Nephron progenitor cell (in vitro differentiated cells): ENCODE measurements around the gene FAM20A.

ENCODE experiments used
- DNase-seq: peaks from one replicate; pipeline ENCODE4 v3.0.0; 2021
- H3K27ac Mint-ChIP-seq: 2 replicates; pipeline ENCODE4 v1.8.0; 2021; ENCODE audit warnings: mild to moderate bottlenecking, moderate library complexity, mixed read lengths
- H3K27me3 Mint-ChIP-seq: 2 replicates; pipeline ENCODE4 v1.8.0; 2021; ENCODE audit warnings: mild to moderate bottlenecking, low read depth, mixed read lengths; ENCODE audit not compliant: poor library complexity
- H3K36me3 Mint-ChIP-seq: 2 replicates; pipeline ENCODE4 v1.8.0; 2021; ENCODE audit warnings: low read depth, mixed read lengths
- H3K4me1 Mint-ChIP-seq: 2 replicates; pipeline ENCODE4 v1.8.0; 2021; ENCODE audit warnings: mixed read lengths
- H3K4me3 Mint-ChIP-seq: 2 replicates; pipeline ENCODE4 v1.8.0; 2021; ENCODE audit warnings: mild to moderate bottlenecking, moderate library complexity, mixed read lengths
- H3K9me3 Mint-ChIP-seq: 2 replicates; pipeline ENCODE4 v1.8.0; 2021; ENCODE audit warnings: mild to moderate bottlenecking, moderate library complexity, mixed read lengths
- TF ChIP-seq, protein P1 (sequence below): fragments of 200-600 bp; sonication (generic); IDR thresholded peaks from 2 replicates; pipeline ENCODE4 v1.5.0; 2021; ENCODE audit warnings: antibody characterized with exemption

The FAM20A gene

DNA sequence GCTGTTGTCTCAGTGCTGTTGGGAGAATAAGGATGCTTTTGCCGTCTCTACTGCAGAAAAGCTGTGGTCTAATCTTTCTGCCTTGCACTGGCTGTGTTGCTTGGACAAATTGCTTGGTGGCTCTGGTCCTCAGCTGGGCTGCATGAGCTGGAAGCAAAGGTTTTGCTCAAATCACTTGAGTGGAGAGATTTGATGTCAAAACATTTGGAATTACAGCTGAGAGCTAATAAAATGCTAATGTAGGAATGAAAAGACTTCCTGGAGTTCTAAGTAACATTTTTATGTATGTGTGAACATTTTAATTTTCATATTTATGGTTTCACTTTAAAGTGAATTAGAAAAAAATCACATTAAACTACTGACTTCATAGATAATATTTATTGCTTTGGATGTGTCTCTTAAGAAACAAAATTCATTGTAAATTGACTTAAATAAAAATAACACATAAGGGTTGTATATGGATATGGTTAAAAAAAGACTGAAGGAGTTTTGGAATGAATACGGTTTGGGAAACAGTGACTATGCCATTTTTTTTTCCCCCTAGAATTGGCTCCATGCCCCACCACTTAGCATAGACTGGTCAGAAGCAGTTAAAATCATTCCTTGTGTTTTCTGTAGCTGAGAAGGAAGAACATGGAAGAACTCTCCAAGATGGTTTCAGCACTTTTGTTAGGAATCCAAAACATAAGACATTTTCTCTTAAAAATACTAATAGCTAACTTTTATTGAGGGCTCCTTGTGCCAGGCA lies 39.2 kb upstream of the FAM20A start:
- H3K27me3 Mint-ChIP-seq, result peaks cover 14% of the 10 kb centered on the region
- H3K9me3 Mint-ChIP-seq, result peaks cover 5% of the 10 kb centered on the region
- H3K27ac Mint-ChIP-seq, result no peak overlapping the region
- no peak for DNase-seq
- no peaks in the 10 kb centered on the region for H3K4me1 Mint-ChIP-seq
- H3K36me3 Mint-ChIP-seq, result no peaks in the 10 kb centered on the region
- TF ChIP-seq, protein P1, sequence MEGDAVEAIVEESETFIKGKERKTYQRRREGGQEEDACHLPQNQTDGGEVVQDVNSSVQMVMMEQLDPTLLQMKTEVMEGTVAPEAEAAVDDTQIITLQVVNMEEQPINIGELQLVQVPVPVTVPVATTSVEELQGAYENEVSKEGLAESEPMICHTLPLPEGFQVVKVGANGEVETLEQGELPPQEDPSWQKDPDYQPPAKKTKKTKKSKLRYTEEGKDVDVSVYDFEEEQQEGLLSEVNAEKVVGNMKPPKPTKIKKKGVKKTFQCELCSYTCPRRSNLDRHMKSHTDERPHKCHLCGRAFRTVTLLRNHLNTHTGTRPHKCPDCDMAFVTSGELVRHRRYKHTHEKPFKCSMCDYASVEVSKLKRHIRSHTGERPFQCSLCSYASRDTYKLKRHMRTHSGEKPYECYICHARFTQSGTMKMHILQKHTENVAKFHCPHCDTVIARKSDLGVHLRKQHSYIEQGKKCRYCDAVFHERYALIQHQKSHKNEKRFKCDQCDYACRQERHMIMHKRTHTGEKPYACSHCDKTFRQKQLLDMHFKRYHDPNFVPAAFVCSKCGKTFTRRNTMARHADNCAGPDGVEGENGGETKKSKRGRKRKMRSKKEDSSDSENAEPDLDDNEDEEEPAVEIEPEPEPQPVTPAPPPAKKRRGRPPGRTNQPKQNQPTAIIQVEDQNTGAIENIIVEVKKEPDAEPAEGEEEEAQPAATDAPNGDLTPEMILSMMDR, result no peak
- H3K4me3 Mint-ChIP-seq, result no peak overlapping the region

DNA sequence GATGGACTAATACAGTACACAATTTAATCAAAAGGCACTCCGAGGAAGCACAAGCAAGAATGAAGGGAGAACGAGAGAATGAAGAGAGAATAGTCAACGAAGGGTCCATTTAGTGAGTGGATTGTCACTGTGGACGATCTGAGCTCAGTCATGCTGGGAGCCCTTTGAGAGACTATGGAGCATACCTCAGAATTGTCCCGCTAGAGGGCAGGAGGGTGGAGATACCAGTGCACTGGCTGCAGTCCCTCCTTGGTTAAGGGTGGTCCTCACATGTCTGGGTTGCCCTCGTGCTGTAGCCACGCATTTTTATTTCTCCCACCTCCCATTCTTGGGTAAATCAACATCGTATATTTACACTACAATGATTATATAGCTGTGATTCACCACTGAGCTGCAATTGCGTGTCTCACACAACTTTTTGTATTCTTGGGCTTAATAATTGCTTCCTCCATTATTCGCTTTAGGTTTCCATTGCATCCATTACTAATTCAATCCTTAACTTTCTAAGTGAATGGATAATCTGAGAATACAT lies 33.2 kb upstream of the FAM20A start:
- Mint-ChIP-seq H3K9me3 (peaks cover 9% of the 10 kb centered on the region), H3K4me3 (no peak overlapping the region), H3K4me1 (no peaks in the 10 kb centered on the region), H3K27ac (no peak overlapping the region), H3K27me3 (no peaks in the 10 kb centered on the region), H3K36me3 (no peaks in the 10 kb centered on the region)
- TF ChIP-seq, protein P1, result no peak
- no peak for DNase-seq

DNA sequence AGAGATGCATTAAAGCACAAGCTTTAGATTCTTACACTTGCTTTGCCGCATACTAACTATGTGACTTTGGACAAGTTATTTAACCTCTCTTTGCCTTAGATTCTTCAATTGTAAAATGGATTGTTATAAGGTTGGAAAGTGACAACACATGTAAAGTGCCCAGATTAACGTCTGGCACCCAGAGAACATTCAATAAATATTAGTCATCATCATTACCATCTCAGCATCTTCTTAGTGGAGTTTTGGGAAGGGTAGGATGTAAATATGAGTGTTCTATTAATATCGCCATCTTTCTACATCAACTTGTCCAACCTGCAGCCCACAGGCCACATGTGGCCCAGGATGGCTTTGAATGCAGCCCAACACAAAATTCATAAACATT lies 27.4 kb upstream of the FAM20A start:
- no peak overlapping the region for H3K27ac Mint-ChIP-seq
- H3K9me3 Mint-ChIP-seq, result no peaks in the 10 kb centered on the region
- H3K4me3 Mint-ChIP-seq, result peak overlapping the region; percentile 5
- no peaks in the 10 kb centered on the region for H3K36me3 Mint-ChIP-seq
- H3K4me1 Mint-ChIP-seq, result peaks cover 39% of the 10 kb centered on the region
- TF ChIP-seq, protein P1, result no peak
- no peaks in the 10 kb centered on the region for H3K27me3 Mint-ChIP-seq
- no peak for DNase-seq

DNA sequence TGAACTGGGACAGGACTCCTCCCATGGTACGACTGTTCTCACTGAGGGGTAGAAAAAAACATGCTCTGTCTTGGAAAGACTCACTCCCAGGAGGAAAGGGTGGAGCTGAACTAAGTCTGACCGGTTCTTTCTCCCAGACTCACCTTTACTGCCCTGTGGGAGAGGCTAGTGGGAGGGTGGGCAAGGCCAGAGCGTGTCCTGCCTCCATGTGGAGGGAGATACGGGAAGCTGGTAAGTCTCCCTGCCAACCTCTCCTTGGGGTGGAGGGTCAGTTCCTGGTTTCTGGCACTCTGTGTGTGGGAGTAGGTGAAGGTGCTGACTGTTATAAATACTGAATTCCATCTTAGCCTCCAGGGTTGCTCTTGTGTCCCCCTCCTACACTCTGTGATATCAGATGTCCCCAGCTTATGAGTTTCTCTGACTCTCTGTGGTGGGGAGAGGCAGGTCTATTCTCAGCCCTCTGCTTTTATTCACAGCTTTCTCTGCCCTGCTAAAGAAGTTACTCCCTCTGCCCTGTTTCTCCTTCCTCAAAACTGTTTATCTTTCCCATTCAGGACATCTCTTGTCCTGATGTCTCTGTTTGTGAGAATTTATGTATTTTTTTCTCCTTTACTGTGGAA lies 26.9 kb upstream of the FAM20A start:
- Mint-ChIP-seq H3K9me3 (no peaks in the 10 kb centered on the region), H3K4me3 (peak overlapping the region; percentile 5), H3K36me3 (no peaks in the 10 kb centered on the region), H3K27me3 (no peaks in the 10 kb centered on the region), H3K27ac (peak overlapping the region; percentile 65), H3K4me1 (peaks cover 39% of the 10 kb centered on the region)
- TF ChIP-seq, protein P1, result no peak
- DNase-seq, result peak; percentile 16

DNA sequence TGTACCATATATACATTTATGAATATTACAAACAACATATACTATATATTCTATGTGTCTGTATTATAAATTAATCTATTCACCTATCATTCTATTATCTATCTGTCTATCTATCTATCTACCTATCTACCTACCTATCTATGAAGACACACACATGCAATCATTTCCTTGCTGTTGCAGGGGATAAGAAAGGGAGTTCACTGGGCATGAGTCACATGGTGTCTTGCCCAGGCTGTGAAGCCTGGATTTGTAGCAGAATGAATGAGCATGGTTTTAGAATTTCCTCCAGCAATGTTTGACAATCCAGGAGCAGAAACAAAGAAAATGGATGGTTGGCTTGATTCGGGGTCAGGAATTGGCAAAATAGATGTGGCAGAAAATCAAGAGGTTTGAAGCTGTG lies 23.2 kb upstream of the FAM20A start:
- Mint-ChIP-seq H3K4me1 (peaks cover 39% of the 10 kb centered on the region), H3K27me3 (no peaks in the 10 kb centered on the region), H3K9me3 (no peaks in the 10 kb centered on the region), H3K4me3 (no peak overlapping the region), H3K27ac (no peak overlapping the region), H3K36me3 (no peaks in the 10 kb centered on the region)
- TF ChIP-seq, protein P1, result no peak
- no peak for DNase-seq
